GM23248 (cell line): ENCODE measurements around the gene GFRA1.

Experiments used
- EZH2 ChIP-seq: fragments of 200-600 bp; sonication (generic); IDR thresholded peaks from 2 replicates; pipeline ENCODE4 v1.6.1; 2018; ENCODE audit warnings: antibody characterized with exemption, mild to moderate bottlenecking; ENCODE audit not compliant: insufficient read depth, poor library complexity, severe bottlenecking
- EZH2phosphoT487 ChIP-seq: fragments of 200-600 bp; sonication (generic); IDR thresholded peaks from 2 replicates; pipeline ENCODE4 v1.6.1; 2018; ENCODE audit warnings: antibody characterized with exemption, moderate library complexity, mild to moderate bottlenecking, low read depth; ENCODE audit not compliant: insufficient read depth

- no peak for TF ChIP-seq EZH2
- no peak for TF ChIP-seq EZH2phosphoT487
Observed at GRCh38 chr10:116109881-116110280, 163.1 kb downstream of the GFRA1 start.
